AG04449 (cell line): ENCODE data around the gene C11orf58.

ENCODE experiments used
- CTCF ChIA-PET: fragments of 350-600 bp; formaldehyde crosslinking; extraction: SDS; loops from one replicate; lab custom pipeline; 2021; ENCODE audit warnings: antibody characterized with exemption; lab: Yijun Ruan, JAX
- POLR2A ChIA-PET: fragments of 400-600, 350-600 bp; formaldehyde crosslinking; extraction: SDS; loops from one replicate; lab custom pipeline; 2020; ENCODE audit warnings: antibody characterized with exemption, inconsistent platforms; lab: Yijun Ruan, JAX
- DNase-seq: peaks from one replicate; pipeline ENCODE4 v3.0.0-alpha.2; 2010; ENCODE audit warnings: low read depth, low spot score
- H3K4me3 ChIP-seq: 2 replicates; pipeline ENCODE4 v1.5.1; 2011; ENCODE audit warnings: low read depth, mild to moderate bottlenecking, control low read depth, low read length
- CTCF ChIP-seq: IDR thresholded peaks from one replicate; pipeline ENCODE4 v1.5.1; 2011; ENCODE audit warnings: mild to moderate bottlenecking, moderate library complexity, low read length, control low read depth, inconsistent platforms; ENCODE audit not compliant: insufficient read depth; ENCODE audit errors: missing control alignments

The C11orf58 gene

GRCh38 chr11:16785520-16786128 is 47.2 kb downstream of the C11orf58 start:
- ChIA-PET CTCF (interaction anchor here (0.6 to 13.4 kb wide), 26 partner anchors 11 to 1458 kb away, joined by 3 to 196 read pairs (median 8); partner anchors contain the start of gene C11orf58), POLR2A (no interaction called here)
- peak; percentile 91 for TF ChIP-seq CTCF
- DNase-seq, result no peak
- H3K4me3 ChIP-seq, result no peak overlapping the region

- CTCF ChIA-PET, result interaction anchor here (0.6 to 13.4 kb wide), 28 partner anchors 7 to 1458 kb away, joined by 3 to 196 read pairs (median 8); partner anchors contain the start of gene C11orf58
- H3K4me3 ChIP-seq, result no peak overlapping the region
- no peak for DNase-seq
- no peak for TF ChIP-seq CTCF
- POLR2A ChIA-PET, result no interaction called here
These were observed 47.7 kb downstream of the C11orf58 start for GRCh38 chr11:16786131-16786530.

GRCh38 chr11:16787035-16787742 is 48.7 kb downstream of the C11orf58 start:
- DNase-seq, result no peak
- no peak overlapping the region for H3K4me3 ChIP-seq
- ChIA-PET POLR2A (no interaction called here), CTCF (interaction anchor here (0.8 to 13.4 kb wide), 20 partner anchors 8 to 296 kb away, joined by 3 to 196 read pairs (median 9); partner anchors contain the start of gene C11orf58)
- TF ChIP-seq CTCF, result no peak

GRCh38 chr11:16788141-16789062 is 50.0 kb downstream of the C11orf58 start:
- peak; percentile 98 for TF ChIP-seq CTCF
- POLR2A ChIA-PET, result no interaction called here
- no peak overlapping the region for H3K4me3 ChIP-seq
- no peak for DNase-seq
- CTCF ChIA-PET, result interaction anchor here (0.5 to 13.4 kb wide), 33 partner anchors 8 to 384 kb away, joined by 3 to 196 read pairs (median 4); partner anchors contain the start of gene C11orf58

GRCh38 chr11:16789063-16789420 is 50.6 kb downstream of the C11orf58 start:
- DNase-seq, result no peak
- H3K4me3 ChIP-seq, result no peak overlapping the region
- no peak for TF ChIP-seq CTCF
- ChIA-PET POLR2A (no interaction called here), CTCF (interaction anchor here (0.9 to 13.4 kb wide), 20 partner anchors 10 to 305 kb away, joined by 3 to 196 read pairs (median 5); partner anchors contain the start of gene C11orf58)
